Lower leg skin (tissue), 4 donors: ENCODE data around the gene SHROOM2. TPM values are rescaled to one million over a fixed set of nuclear protein-coding genes. Genes with fewer than 3 reads are reported as not detected.

Source experiments
- DNase-seq, 2 donors: peaks; one replicate each; pipeline ENCODE4 v3.0.0-alpha.2; 2019; ENCODE audit warnings: low spot score in 2 of 2
- H3K4me3 ChIP-seq: fragments of 200-600 bp; sonication (generic); 2 replicates; pipeline ENCODE4 v1.5.1; 2017; ENCODE audit warnings: mild to moderate bottlenecking, low read depth; ENCODE audit not compliant: poor library complexity, severe bottlenecking
- POLR2A ChIP-seq, 2 donors: fragments of 450-650 bp; IDR thresholded peaks; one replicate each; pipeline ENCODE4 v1.6.1; 2016 to 2017; ENCODE audit warnings: antibody characterized with exemption in 2 of 2, mild to moderate bottlenecking in 1 of 2, moderate library complexity in 1 of 2
- WGBS, 2 donors: methylation state at CpG; one replicate each; pipeline ENCODE4 v1.1.5; 2018; 5-methylcytosine and 5-hydroxymethylcytosine counted together
- intact Hi-C: fragments of 100-400 bp; cut with DNase I; formaldehyde crosslinking; loops from one replicate; pipeline ENCODE4 v1.15.0; 2023; ENCODE audit warnings: low total_unique reads
- total RNA-seq, 4 donors: library from RNA; depleted of rRNA; stranded (reverse); fragments of >200 nt; gene quantifications; one replicate each; pipeline ENCODE4 v1.1.0, GENCODE V29; 2016
- TF ChIP-seq, protein P1 (sequence below), 3 donors: fragments of 450-650 bp; IDR thresholded peaks; one replicate each; pipeline ENCODE4 v1.5.1; 2016; ENCODE audit warnings: antibody characterized with exemption in 3 of 3, mild to moderate bottlenecking in 3 of 3, moderate library complexity in 2 of 3

The SHROOM2 gene
- total RNA-seq, 4 donors from 2014 or later: 7.4 to 9.6 (median 8.6) TPM

- no peak overlapping the region for H3K4me3 ChIP-seq
- 78 to 87% methylated on average over 8 of the region's 8 CpGs for WGBS, 2 donors
- DNase-seq: no peak
- TF ChIP-seq, protein P1, sequence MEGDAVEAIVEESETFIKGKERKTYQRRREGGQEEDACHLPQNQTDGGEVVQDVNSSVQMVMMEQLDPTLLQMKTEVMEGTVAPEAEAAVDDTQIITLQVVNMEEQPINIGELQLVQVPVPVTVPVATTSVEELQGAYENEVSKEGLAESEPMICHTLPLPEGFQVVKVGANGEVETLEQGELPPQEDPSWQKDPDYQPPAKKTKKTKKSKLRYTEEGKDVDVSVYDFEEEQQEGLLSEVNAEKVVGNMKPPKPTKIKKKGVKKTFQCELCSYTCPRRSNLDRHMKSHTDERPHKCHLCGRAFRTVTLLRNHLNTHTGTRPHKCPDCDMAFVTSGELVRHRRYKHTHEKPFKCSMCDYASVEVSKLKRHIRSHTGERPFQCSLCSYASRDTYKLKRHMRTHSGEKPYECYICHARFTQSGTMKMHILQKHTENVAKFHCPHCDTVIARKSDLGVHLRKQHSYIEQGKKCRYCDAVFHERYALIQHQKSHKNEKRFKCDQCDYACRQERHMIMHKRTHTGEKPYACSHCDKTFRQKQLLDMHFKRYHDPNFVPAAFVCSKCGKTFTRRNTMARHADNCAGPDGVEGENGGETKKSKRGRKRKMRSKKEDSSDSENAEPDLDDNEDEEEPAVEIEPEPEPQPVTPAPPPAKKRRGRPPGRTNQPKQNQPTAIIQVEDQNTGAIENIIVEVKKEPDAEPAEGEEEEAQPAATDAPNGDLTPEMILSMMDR (IDR thresholded peaks at IDR 0.05): no peak
- no peak for TF ChIP-seq POLR2A (IDR thresholded peaks at IDR 0.05)
- intact Hi-C loops: no loop called here
Observed at GRCh38 chrX:9847071-9847470, 60.8 kb downstream of the SHROOM2 start.

GRCh38 chrX:9848718-9849479 is 62.7 kb downstream of the SHROOM2 start:
- no peak for DNase-seq
- intact Hi-C loops: no loop called here
- H3K4me3 ChIP-seq: no peak overlapping the region
- no peak for TF ChIP-seq POLR2A (IDR thresholded peaks at IDR 0.05)
- TF ChIP-seq, protein P1 (IDR thresholded peaks at IDR 0.05): no peak
- 82 to 91% methylated on average over 13 to 17 of the region's 17 CpGs for WGBS, 2 donors

DNA sequence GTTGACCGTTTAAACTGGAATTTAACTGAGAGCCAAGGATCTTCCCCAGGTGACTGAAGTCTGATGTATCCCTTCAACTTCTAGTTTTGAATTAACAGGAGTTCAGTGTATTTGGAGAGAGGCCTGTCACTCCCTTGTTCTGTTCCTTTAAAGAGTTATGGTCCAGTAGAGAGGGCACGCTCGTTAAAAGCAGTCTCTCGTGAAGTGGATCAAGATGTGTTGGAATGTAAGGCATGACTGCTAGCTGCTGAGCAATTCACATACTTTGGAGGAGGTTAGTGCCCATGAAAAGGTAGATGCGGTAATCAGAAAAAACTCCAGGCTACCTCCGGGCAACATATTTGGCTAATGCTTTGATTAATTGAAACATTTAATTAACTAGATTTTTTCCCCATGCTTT is 65.7 kb downstream of the SHROOM2 start:
- 63 to 79% methylated on average over 6 of the region's 6 CpGs for WGBS, 2 donors
- H3K4me3 ChIP-seq: no peak overlapping the region
- DNase-seq: no peak
- no peak for TF ChIP-seq POLR2A (IDR thresholded peaks at IDR 0.05)
- TF ChIP-seq, protein P1 (IDR thresholded peaks at IDR 0.05): no peak
- intact Hi-C loops: no loop called here

DNA sequence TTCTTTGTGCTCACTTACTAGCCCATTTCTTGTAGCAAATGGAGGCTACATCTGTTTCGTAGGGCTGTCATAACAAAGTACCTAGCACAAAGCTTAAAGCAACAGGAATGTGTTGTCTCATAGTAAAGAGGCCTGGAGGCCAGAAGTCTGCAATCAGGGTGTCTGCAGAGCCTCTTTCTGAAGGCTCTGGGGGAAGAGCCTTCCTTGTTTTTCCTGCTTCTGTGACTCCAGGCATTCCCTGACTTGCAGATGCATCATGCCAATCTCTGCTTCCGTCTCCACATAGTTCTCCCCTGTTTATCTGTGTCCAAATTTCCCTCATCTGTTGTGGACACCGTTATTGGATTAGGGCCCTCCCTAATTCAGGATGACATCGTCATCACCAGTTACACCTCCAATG is 67.1 kb downstream of the SHROOM2 start:
- DNase-seq: no peak
- 59 to 69% methylated on average over 4 of the region's 4 CpGs for WGBS, 2 donors

GRCh38 chrX:9855561-9856283 is 69.5 kb downstream of the SHROOM2 start:
- 61 to 71% methylated on average over 13 to 14 of the region's 14 CpGs for WGBS, 2 donors

More for the DNA sequence above, 67.1 kb downstream of the SHROOM2 start:
- H3K4me3 ChIP-seq: no peak overlapping the region
- no peak for TF ChIP-seq POLR2A (IDR thresholded peaks at IDR 0.05)
- TF ChIP-seq, protein P1 (IDR thresholded peaks at IDR 0.05): no peak
- intact Hi-C loops: no loop called here

More at GRCh38 chrX:9855561-9856283, 69.5 kb downstream of the SHROOM2 start:
- intact Hi-C loops: no loop called here
- TF ChIP-seq POLR2A (IDR thresholded peaks at IDR 0.05): no peak
- TF ChIP-seq, protein P1 (IDR thresholded peaks at IDR 0.05): no peak
- DNase-seq: no peak
- H3K4me3 ChIP-seq: no peak overlapping the region
